Fibroblast of upper back skin (primary cell): Measurements from ENCODE around the gene BCL7C.
"Not testable (repeated sequence)": the region's sequence is repeated elsewhere in the genome, so short reads cannot be mapped to it uniquely, and the experiment has no call there.

Experiments
- DNase-seq: peaks from one replicate; pipeline ENCODE4 v3.0.0-alpha.2; 2013

BCL7C gene

GRCh38 chr16:30894540-30895368 lies 877 bp upstream of the BCL7C start:
- no peak for DNase-seq

GRCh38 chr16:30893417-30893743 lies 497 bp downstream of the BCL7C start:
- no peak for DNase-seq

GRCh38 chr16:30892670-30893416 lies 1.0 kb downstream of the BCL7C start:
- no peak for DNase-seq

- not testable (repeated sequence) for DNase-seq
These were observed 2.6 kb downstream of the BCL7C start for GRCh38 chr16:30891043-30891823.

GRCh38 chr16:30889721-30890120 lies 4.2 kb downstream of the BCL7C start:
- DNase-seq = no peak

- no peak for DNase-seq
These were observed 4.9 kb downstream of the BCL7C start for GRCh38 chr16:30888856-30889499.

- DNase-seq = no peak
These were observed 6.0 kb downstream of the BCL7C start for GRCh38 chr16:30887927-30888326.

- DNase-seq = no peak
These were observed 7.7 kb downstream of the BCL7C start for GRCh38 chr16:30886145-30886544.

- DNase-seq = no peak
These were observed 8.7 kb downstream of the BCL7C start for GRCh38 chr16:30885196-30885595.

GRCh38 chr16:30884760-30885159 lies 9.1 kb downstream of the BCL7C start:
- no peak for DNase-seq

- no peak for DNase-seq
These were observed 11.2 kb downstream of the BCL7C start for GRCh38 chr16:30882429-30883310.

- DNase-seq = no peak
These were observed 17.0 kb downstream of the BCL7C start for GRCh38 chr16:30876867-30877266.

- peak; percentile 17 for DNase-seq
These were observed 17.7 kb downstream of the BCL7C start for GRCh38 chr16:30875871-30876801.

- DNase-seq = peak; percentile 85
These were observed 18.8 kb downstream of the BCL7C start for GRCh38 chr16:30874821-30875717.

- DNase-seq = no peak
These were observed 19.5 kb downstream of the BCL7C start for GRCh38 chr16:30874244-30874820.

- DNase-seq = no peak
These were observed 23.0 kb downstream of the BCL7C start for GRCh38 chr16:30870904-30871303.

GRCh38 chr16:30867747-30868146 lies 26.1 kb downstream of the BCL7C start:
- DNase-seq = no peak

GRCh38 chr16:30866031-30866430 lies 27.8 kb downstream of the BCL7C start:
- DNase-seq = no peak

- DNase-seq = not testable (repeated sequence)
These were observed 30.7 kb downstream of the BCL7C start for GRCh38 chr16:30863178-30863577.
